Measurements from ENCODE around the gene PRR5L.

DNA sequence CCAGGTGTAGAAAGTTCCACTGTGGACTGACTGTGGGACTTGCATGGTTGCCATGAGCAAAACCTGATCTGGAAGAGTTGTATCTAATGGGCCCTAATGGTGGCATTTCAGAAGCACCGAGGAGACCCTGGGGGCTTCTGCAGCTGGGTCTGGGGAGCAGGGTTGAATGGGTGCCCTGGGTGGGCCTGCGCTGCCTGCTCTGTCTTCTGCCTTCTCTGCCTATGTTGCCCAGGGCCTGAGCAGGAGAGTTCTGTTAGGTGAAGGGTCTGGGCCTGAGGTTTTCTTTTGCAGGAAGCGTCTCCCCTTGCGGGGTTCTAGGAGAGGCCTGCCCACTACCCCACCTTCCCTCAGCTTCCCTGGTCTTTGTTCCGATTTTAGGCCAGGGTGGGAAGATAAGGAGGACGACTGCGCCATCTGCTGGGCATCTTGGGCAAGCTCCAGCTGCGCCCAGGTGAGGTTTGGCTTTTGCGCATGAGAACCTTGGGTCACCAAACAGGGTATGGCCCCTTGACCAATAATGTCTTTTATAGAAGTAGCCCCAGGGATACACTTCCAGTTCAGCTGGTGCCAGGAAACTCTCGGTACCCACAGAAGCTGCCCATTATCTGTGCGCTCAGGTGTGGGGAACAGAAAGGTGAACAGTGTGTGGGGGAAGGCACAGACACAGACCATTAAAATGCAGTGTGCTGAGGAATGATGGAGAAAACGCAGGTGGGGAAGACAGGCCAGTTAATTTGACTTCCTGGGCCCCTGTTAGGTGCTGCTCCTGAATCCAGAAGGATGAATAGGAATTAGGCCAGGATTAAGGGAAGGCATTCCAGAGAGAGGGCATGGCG lies 30.1 kb upstream of the PRR5L start:
- TF ChIP-seq CTCF (IDR thresholded peaks at IDR 0.05; ENCODE audit: poor library complexity) (peak; percentile 89), EZH2phosphoT487 (IDR thresholded peaks at IDR 0.05; ENCODE audit: low read depth, severe bottlenecking, unreplicated experiment) (no peak), EZH2 (IDR thresholded peaks at IDR 0.05; ENCODE audit: borderline replicate concordance) (no peak)
